Esophagus muscularis mucosa (tissue), 4 donors: ENCODE results near the gene TEKTIP1. TPM values are rescaled to one million over a fixed set of nuclear protein-coding genes. Genes with fewer than 3 reads are reported as not detected.

Experiments used
- DNase-seq: peaks from one replicate; pipeline ENCODE4 v3.0.0-alpha.2; 2017; ENCODE audit errors: extremely low spot score
- H3K27ac ChIP-seq, 4 donors: fragments of 200-600 bp; sonication (generic); replicated peaks in 1 of 4; 1 replicate in 3 of 4; 2 replicates in 1 of 4; pipeline ENCODE4 v1.5.1; 2016 to 2019; ENCODE audit warnings: mild to moderate bottlenecking in 1 of 4
- H3K27me3 ChIP-seq, 4 donors: fragments of 200-600 bp; sonication (generic); one replicate each; pipeline versions ENCODE4 v1.5.1 to v1.6.0; 2016 to 2019
- H3K36me3 ChIP-seq, 4 donors: fragments of 200-600 bp; sonication (generic); one replicate each; pipeline ENCODE4 v1.5.1; 2016 to 2019
- H3K4me1 ChIP-seq, 4 donors: fragments of 200-600 bp; sonication (generic); one replicate each; pipeline ENCODE4 v1.5.1; 2016 to 2019
- H3K4me3 ChIP-seq, 4 donors: fragments of 200-600 bp; sonication (generic); 1 replicate in 2 of 4; 2 replicates in 2 of 4; pipeline ENCODE4 v1.5.1; 2016 to 2019; ENCODE audit warnings: mild to moderate bottlenecking in 4 of 4, moderate library complexity in 1 of 4
- H3K9me3 ChIP-seq, 4 donors: fragments of 200-600 bp; sonication (generic); 1 replicate in 3 of 4; 2 replicates in 1 of 4; pipeline ENCODE4 v1.5.1; 2016 to 2019
- EP300 ChIP-seq: sonication (generic); formaldehyde crosslinking; IDR thresholded peaks from one replicate; pipeline ENCODE4 v1.6.1; 2017; ENCODE audit warnings: antibody characterized with exemption
- POLR2A ChIP-seq: fragments of 450-650 bp; IDR thresholded peaks from one replicate; pipeline ENCODE4 v1.6.1; 2017; ENCODE audit warnings: antibody characterized with exemption, moderate library complexity, mild to moderate bottlenecking, low read depth
- POLR2AphosphoS5 ChIP-seq, 2 donors: sonication (generic); formaldehyde crosslinking; IDR thresholded peaks; one replicate each; pipeline ENCODE4 v1.6.1; 2017; ENCODE audit warnings: antibody characterized with exemption in 2 of 2
- WGBS: methylation state at CpG from one replicate; pipeline ENCODE4 v1.1.5; 2018; 5-methylcytosine and 5-hydroxymethylcytosine counted together
- intact Hi-C: fragments of 100-400 bp; cut with DNase I; formaldehyde crosslinking; loops from one replicate; pipeline ENCODE4 v1.15.1; 2023
- total RNA-seq, 4 donors: library from RNA; depleted of rRNA; stranded (reverse); fragments of >200 nt; gene quantifications; one replicate each; pipeline versions ENCODE4 v1.1.0 to v1.2.1, GENCODE V29; 2016
- TF ChIP-seq, protein P1 (sequence below), 3 experiments: fragments of 200-600 bp in 2 of 3; fragments of 450-650 bp in 1 of 3; sonication (generic) in 2 of 3; IDR thresholded peaks; one replicate each; pipeline ENCODE4 v1.5.1; 2017 to 2019; ENCODE audit warnings: antibody characterized with exemption in 3 of 3, mild to moderate bottlenecking in 2 of 3, moderate library complexity in 1 of 3

The TEKTIP1 gene
- total RNA-seq, 4 donors from 2014 or later = not detected

DNA sequence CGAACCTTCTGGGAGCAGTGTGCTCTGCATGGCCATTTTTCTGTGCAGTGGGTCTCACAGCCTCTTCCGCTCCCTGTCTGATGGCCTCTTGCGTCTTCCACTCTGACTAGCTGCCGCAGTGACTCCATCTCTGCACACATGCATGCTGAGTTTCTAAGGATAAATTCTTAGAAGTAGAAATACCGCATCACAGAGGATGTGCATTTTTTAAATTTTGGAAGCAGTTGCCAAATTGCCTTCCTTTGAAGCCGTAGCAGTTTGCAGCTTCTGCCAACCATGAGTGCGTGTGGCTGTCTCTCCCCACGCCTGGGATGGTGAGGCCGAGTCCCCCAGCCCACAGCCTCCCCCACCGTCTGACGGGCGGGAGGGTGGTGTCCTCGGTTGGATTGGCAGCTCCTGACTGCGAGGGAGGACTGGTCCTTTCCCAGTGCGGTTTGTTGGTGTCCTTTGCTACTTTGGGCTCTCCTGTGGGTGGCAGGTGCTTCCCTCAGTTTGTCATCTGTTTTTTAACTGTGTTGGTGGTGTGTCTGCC is 23.0 kb upstream of the TEKTIP1 start:
- TF ChIP-seq POLR2AphosphoS5 (IDR thresholded peaks at IDR 0.05) = no peak
- TF ChIP-seq, protein P1, sequence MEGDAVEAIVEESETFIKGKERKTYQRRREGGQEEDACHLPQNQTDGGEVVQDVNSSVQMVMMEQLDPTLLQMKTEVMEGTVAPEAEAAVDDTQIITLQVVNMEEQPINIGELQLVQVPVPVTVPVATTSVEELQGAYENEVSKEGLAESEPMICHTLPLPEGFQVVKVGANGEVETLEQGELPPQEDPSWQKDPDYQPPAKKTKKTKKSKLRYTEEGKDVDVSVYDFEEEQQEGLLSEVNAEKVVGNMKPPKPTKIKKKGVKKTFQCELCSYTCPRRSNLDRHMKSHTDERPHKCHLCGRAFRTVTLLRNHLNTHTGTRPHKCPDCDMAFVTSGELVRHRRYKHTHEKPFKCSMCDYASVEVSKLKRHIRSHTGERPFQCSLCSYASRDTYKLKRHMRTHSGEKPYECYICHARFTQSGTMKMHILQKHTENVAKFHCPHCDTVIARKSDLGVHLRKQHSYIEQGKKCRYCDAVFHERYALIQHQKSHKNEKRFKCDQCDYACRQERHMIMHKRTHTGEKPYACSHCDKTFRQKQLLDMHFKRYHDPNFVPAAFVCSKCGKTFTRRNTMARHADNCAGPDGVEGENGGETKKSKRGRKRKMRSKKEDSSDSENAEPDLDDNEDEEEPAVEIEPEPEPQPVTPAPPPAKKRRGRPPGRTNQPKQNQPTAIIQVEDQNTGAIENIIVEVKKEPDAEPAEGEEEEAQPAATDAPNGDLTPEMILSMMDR (IDR thresholded peaks at IDR 0.05) = no peak
- TF ChIP-seq EP300 = no peak
- no peak for TF ChIP-seq POLR2A
- DNase-seq = no peak
- intact Hi-C loops = no loop called here
- H3K4me1 ChIP-seq = peaks cover 12 to 78% (median 64%) of the 10 kb centered on the region in 4 donors
- H3K27ac ChIP-seq = no peak overlapping the region
- H3K36me3 ChIP-seq = peaks cover 0 to 29% (median 20%) of the 10 kb centered on the region in 4 donors
- no peaks in the 10 kb centered on the region for H3K27me3 ChIP-seq
- H3K9me3 ChIP-seq = no peaks in the 10 kb centered on the region
- H3K4me3 ChIP-seq = no peak overlapping the region
- 59% methylated on average over 7 of the region's 15 CpGs for WGBS

DNA sequence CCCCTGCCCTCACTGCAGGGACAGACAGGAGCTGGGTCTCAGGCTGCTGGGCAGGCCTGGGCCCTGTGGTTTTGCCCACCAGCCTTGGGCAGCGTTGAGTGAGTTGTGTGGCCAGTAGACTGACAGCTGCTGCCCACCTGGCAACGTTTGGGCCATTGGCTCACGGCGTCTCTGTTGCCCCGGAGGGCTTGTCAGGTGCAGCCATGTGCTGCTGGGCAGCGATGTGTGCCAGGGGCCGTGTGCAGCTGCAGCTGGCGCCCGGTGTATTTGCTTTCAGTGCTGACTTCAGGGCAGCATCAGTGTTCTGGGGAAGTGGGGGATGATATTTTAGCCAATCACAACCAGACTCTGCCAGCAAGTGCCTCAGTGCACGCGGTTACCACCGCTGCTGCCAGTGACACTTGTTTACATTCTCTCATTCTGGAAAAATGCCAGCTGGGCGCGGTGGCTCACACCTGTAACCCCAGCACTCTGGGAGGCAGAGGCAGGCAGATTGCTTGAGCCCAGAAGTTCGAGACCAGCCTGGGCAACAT is 22.2 kb upstream of the TEKTIP1 start:
- Histone ChIP-seq H3K9me3 (no peaks in the 10 kb centered on the region), H3K36me3 (peaks cover 0 to 24% (median 13%) of the 10 kb centered on the region in 4 donors), H3K27ac (no peak overlapping the region), H3K27me3 (no peaks in the 10 kb centered on the region), H3K4me3 (no peak overlapping the region), H3K4me1 (peaks cover 12 to 70% (median 56%) of the 10 kb centered on the region in 4 donors)
- no peak for DNase-seq
- intact Hi-C loops = no loop called here
- WGBS = 68% methylated on average over 7 of the region's 15 CpGs
- TF ChIP-seq, protein P1 (IDR thresholded peaks at IDR 0.05) = no peak
- TF ChIP-seq POLR2A = no peak

DNA sequence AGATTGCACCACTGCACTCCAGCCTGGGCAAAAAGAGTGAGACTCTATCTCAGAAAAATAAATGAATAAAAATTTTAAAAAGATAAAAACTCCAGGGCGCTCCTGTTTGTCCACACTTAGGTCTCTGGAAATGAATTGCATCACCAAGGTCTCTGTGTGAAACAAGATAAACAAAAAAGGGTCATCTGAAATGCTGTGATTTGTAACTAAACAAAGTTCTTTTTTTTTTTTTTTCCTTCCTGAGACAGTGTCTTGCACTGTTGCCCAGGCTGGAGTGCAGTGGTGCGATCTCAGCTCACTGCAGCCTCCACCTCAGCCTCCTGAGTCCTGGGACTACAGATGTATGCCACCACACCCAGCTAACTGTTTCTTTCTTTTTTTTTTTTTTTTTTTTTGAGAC is 21.3 kb upstream of the TEKTIP1 start:
- no peak overlapping the region for H3K4me3 ChIP-seq
- WGBS = 94% methylated on average over 2 of the region's 2 CpGs
- DNase-seq = no peak
- intact Hi-C loops = no loop called here
- peaks cover 4 to 32% (median 17%) of the 10 kb centered on the region in 4 donors for H3K36me3 ChIP-seq
- H3K9me3 ChIP-seq = no peaks in the 10 kb centered on the region
- H3K27ac ChIP-seq = no peak overlapping the region
- H3K4me1 ChIP-seq = peaks cover 7 to 65% (median 51%) of the 10 kb centered on the region in 4 donors
- TF ChIP-seq POLR2A = no peak
- TF ChIP-seq EP300 = no peak
- no peak for TF ChIP-seq POLR2AphosphoS5 (IDR thresholded peaks at IDR 0.05)
- TF ChIP-seq, protein P1 (IDR thresholded peaks at IDR 0.05) = no peak
- no peaks in the 10 kb centered on the region for H3K27me3 ChIP-seq

DNA sequence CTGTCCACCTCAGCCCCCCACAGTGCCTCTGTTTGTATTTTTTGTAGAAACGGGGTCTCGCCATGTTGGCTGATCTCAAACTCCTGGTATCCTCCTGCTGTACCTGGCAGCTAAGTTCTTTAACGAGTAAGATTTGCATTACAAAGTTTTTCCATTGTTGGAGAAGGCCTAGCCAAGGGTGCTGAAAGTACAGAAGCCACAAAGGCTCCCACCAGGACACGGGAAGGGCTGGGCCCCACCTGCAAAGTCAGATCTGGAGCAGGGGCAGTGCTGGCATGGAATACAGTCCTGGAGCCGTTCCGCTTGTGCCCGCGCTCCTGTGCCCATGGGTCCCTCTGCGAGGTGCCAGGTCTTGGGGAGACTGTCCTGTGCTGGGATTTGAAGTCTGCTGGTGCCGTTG is 20.7 kb upstream of the TEKTIP1 start:
- Histone ChIP-seq H3K27ac (no peak overlapping the region), H3K27me3 (no peaks in the 10 kb centered on the region), H3K4me3 (no peak overlapping the region), H3K4me1 (peaks cover 2 to 58% (median 46%) of the 10 kb centered on the region in 4 donors), H3K36me3 (peaks cover 7 to 38% (median 23%) of the 10 kb centered on the region in 4 donors), H3K9me3 (no peaks in the 10 kb centered on the region)
- 86% methylated on average over 10 of the region's 10 CpGs for WGBS
- no peak for TF ChIP-seq POLR2AphosphoS5 (IDR thresholded peaks at IDR 0.05)
- no peak for TF ChIP-seq POLR2A
- TF ChIP-seq, protein P1 (IDR thresholded peaks at IDR 0.05) = no peak
- no peak for TF ChIP-seq EP300
- DNase-seq = no peak
- intact Hi-C loops = no loop called here

DNA sequence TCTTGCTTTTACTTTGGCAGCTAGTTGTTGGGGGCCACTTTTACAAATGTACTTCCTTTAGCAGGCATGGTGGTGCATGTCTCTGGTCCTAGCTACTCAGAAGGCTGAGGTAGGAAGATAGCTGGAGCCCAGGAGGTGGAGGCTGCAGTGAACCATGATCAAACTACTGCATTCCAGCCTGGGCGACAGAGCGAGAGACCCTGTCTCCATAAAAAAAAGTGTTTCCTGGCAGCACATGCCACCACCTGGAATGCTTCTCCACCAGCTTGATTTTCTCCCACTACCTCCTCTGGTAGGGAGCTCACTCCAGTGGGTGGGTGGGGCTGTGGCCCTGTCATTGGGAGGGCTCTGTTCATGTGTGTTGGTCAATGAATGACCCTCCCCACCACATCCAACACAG is 20.3 kb upstream of the TEKTIP1 start:
- Histone ChIP-seq H3K36me3 (peaks cover 11 to 42% (median 27%) of the 10 kb centered on the region in 4 donors), H3K9me3 (no peaks in the 10 kb centered on the region), H3K27ac (no peak overlapping the region), H3K27me3 (no peaks in the 10 kb centered on the region), H3K4me1 (peaks cover 0 to 55% (median 42%) of the 10 kb centered on the region in 4 donors), H3K4me3 (no peak overlapping the region)
- no peak for TF ChIP-seq POLR2AphosphoS5 (IDR thresholded peaks at IDR 0.05)
- no peak for TF ChIP-seq POLR2A
- TF ChIP-seq, protein P1 (IDR thresholded peaks at IDR 0.05) = no peak
- TF ChIP-seq EP300 = no peak
- DNase-seq = no peak
- intact Hi-C loops = no loop called here
- WGBS = 91% methylated on average over 2 of the region's 2 CpGs
